GM21390 (cell line): ENCODE data around the gene ENTPD2.
"Not testable (repeated sequence)": the region's sequence is repeated elsewhere in the genome, so short reads cannot be mapped to it uniquely, and the experiment has no call there.

Experiments
- ATAC-seq: cut with Tn5 transposase; IDR thresholded peaks from one replicate; pipeline ENCODE4 v1.9.1; 2021; ENCODE audit not compliant: unreplicated experiment

The ENTPD2 gene

GRCh38 chr9:137048655-137049543 is 5.0 kb downstream of the ENTPD2 start:
- no peak for ATAC-seq

- no peak for ATAC-seq
Observed at GRCh38 chr9:137046088-137046787, 7.6 kb downstream of the ENTPD2 start, which contains the start of gene NPDC1. Gene NPDC1, minus strand, starts transcription at chr9:137046177. Its CDS starts 188 bp downstream, at chr9:137045989.

GRCh38 chr9:137045294-137046087 is 8.4 kb downstream of the ENTPD2 start:
- ATAC-seq = no peak

- ATAC-seq = no peak
Observed at GRCh38 chr9:137044502-137045177, 9.2 kb downstream of the ENTPD2 start.

- ATAC-seq = no peak
Observed at GRCh38 chr9:137044037-137044436, 9.8 kb downstream of the ENTPD2 start.

GRCh38 chr9:137042751-137043727 is 10.8 kb downstream of the ENTPD2 start:
- ATAC-seq = no peak

GRCh38 chr9:137041124-137041523 is 12.7 kb downstream of the ENTPD2 start:
- no peak for ATAC-seq

- no peak for ATAC-seq
Observed at GRCh38 chr9:137040568-137040967, 13.3 kb downstream of the ENTPD2 start.

GRCh38 chr9:137039611-137040366 is 14.1 kb downstream of the ENTPD2 start:
- ATAC-seq = no peak

- ATAC-seq = no peak
Observed at GRCh38 chr9:137038916-137039315, 14.9 kb downstream of the ENTPD2 start.

- no peak for ATAC-seq
Observed at GRCh38 chr9:137037483-137037882, 16.4 kb downstream of the ENTPD2 start.

- no peak for ATAC-seq
Observed at GRCh38 chr9:137037035-137037434, 16.8 kb downstream of the ENTPD2 start.

GRCh38 chr9:137035937-137036336 is 17.9 kb downstream of the ENTPD2 start:
- no peak for ATAC-seq

GRCh38 chr9:137035507-137035834 is 18.4 kb downstream of the ENTPD2 start:
- ATAC-seq = no peak

GRCh38 chr9:137034709-137035506 is 19.0 kb downstream of the ENTPD2 start:
- no peak for ATAC-seq

GRCh38 chr9:137034039-137034708 is 19.7 kb downstream of the ENTPD2 start:
- no peak for ATAC-seq

GRCh38 chr9:137033481-137033880 is 20.4 kb downstream of the ENTPD2 start:
- not testable (repeated sequence) for ATAC-seq

GRCh38 chr9:137032858-137033257 is 21.0 kb downstream of the ENTPD2 start:
- no peak for ATAC-seq
